SKM-1 treated with dmso at 0.1 percent for 144 hours (cell line): ENCODE data around the gene RELA.
"Not testable (repeated sequence)": the region's sequence is repeated elsewhere in the genome, so short reads cannot be mapped to it uniquely, and the experiment has no call there.

ENCODE experiments used
- DNase-seq: peaks from one replicate; lab custom pipeline; 2025; ENCODE audit not compliant: unreplicated experiment; lab: John Stamatoyannopoulos, UW

RELA gene

DNA sequence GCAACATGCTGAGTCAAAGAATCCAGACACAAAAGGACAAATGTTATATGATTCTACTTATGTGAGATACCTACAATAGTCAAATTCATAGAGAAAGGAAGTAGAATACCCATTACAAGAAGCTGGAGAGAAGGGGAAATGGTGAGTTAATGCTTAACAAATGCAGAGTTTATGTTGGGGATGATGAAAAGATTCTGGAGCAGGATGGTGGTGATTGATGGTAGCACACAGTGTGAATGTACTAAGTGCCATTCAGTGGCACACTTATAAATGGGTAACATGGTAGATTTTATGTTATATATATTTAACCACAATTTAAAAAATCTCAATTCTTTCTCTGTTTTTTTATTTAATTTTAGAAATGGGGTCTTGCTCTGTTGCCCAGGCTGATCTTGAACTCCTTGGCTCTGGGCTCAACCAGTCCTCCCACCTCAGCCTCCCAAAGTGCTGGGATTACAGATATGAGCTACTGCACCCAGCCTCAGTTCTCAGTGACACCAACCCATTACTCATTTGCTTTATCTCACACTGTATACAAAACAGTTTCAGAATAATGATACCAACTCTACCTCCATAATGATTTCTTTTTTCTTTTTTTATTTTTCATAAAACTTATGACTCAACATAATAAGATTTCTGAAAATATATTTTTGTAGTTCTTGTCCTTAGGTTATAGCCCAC is 9.6 kb upstream of the RELA start:
- DNase-seq, result no peak

GRCh38 chr11:65663639-65664200 is 1.0 kb upstream of the RELA start:
- DNase-seq, result no peak

GRCh38 chr11:65662247-65662798 is 393 bp downstream of the RELA start:
- DNase-seq, result no peak

GRCh38 chr11:65661599-65662246 is 993 bp downstream of the RELA start:
- no peak for DNase-seq

DNA sequence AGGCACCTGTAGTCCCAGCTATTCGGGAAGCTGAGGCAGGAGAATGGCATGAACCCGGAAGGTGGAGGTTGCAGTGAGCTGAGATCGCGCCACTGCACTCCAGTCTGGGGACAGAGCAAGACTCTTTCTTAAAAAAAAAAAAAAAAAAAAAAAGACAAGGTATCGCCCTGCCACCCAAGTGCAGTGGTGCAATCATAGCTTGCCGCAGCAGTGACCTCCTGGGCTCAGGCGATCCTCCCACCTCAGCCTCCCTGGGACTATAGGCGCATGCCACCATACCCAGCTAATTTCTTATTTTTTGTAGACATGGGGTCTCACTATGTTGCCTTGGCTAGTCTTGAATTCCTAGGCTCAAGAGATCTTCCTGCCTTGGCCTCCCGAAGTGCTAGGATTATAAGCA is 1.8 kb downstream of the RELA start:
- not testable (repeated sequence) for DNase-seq

DNA sequence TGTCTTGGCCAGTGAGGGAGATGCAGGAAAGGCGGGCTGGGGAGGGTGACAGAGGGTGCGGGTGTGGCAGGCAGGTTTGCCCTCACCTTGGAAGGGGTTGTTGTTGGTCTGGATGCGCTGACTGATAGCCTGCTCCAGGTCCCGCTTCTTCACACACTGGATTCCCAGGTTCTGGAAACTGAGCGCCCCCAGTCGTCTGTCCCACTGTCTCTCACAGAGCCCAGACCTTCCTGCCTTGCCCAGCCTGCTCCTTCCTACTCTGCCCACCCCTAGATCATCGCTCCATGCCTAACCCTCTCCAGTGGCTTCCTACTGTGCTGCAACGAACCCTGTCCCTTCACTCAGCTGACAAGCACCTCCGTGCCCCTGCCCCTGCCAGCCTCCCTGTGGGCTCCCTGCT is 2.7 kb downstream of the RELA start:
- DNase-seq, result no peak

- no peak for DNase-seq
Measured at GRCh38 chr11:65658174-65659021, 4.3 kb downstream of the RELA start.

GRCh38 chr11:65657426-65657825 is 5.3 kb downstream of the RELA start:
- no peak for DNase-seq

GRCh38 chr11:65655570-65656332 is 7.0 kb downstream of the RELA start:
- DNase-seq, result no peak

- no peak for DNase-seq
Measured at GRCh38 chr11:65654375-65655349, 8.1 kb downstream of the RELA start.

DNA sequence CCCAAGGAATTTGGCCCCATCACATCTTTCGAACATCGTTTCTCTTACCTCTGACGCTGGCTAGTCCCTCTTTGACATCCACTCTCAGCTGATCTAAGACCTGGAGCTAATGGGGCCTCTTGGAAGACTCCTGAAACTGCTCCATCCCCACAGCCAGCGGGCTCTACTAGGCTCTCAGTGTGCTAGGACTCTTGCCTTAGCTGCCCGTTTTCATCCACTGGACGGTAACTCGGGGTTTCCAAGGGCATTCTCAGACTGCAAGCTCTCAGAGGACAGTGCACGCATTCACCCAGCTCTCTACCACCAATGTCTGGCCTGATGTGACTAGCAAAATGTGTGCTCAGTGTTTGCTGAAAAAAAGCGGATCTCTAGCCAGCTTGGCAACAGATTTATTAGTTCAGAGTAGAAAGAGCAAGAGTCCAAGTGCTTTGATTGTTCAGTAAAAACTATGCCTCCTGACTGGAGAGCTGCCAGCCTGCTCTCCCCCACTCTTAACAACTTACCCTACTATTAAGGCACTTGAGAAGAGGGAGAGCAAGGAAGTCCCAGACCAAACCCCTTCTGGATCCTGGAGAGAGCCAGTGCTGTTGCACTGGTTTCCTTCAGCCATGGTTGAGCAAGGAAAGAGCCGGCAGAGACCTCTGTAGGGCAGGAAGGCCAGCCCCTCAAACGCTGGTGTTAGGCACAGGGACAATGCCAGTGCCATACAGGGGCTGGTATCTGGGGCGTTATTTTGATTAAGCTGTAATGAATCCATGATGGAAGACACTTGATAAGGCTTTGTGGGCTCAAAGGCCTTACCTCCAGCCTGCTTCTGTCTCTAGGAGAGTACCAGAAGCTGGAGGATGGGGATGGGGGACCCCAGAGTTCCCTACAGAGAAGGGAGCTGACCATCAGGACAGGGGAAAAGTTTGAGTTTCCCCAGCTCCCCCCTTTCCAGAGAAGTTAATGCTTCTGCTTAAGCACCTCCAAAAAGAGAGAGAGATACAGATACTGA is 9.2 kb downstream of the RELA start:
- no peak for DNase-seq

GRCh38 chr11:65652511-65653228 is 10.0 kb downstream of the RELA start:
- DNase-seq, result peak; percentile 87

- no peak for DNase-seq
Measured at GRCh38 chr11:65651589-65652510, 10.9 kb downstream of the RELA start.

GRCh38 chr11:65651339-65651588 is 11.5 kb downstream of the RELA start:
- no peak for DNase-seq

DNA sequence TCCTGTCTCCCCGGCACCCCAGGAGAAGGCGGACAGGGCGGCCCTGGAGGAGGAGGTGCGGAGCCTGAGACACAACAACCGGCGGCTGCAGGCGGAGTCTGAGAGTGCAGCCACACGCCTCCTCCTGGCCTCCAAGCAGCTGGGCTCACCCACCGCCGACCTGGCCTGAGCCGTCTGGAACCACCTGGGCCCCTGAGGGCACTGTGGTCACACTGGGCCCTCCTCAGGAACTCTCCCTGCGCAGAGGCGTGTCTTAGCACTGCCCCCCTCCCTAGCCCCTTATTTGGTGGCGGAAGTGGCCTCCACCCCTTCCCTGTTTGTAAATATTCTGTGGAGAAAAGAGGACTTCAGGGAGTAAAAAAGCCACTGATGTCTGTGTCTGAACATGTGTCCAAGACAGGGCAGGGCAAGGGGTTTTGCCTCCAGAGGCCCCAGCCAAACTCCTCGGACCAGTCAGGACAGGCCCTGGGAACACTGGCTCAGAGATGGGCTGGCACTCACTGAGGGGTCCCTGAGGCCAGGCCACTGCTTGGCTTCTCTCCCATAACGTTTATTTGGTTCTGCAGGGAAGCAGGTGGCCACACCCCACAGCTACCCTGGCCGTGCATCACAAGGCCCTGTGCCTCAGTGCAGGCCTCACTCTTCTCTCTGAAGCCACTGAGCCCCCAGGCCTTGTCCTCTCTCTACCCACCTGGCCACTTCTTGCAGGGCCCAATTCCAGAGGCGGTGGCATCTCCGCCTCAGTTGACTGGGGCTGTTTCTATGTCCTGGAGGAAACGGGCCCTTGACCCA is 12.0 kb downstream of the RELA start:
- no peak for DNase-seq
